HG02763 (cell line): ENCODE data around the gene CDK4.
"Not testable (repeated sequence)": the region's sequence is repeated elsewhere in the genome, so short reads cannot be mapped to it uniquely, and the experiment has no call there.

Experiments
- ATAC-seq: cut with Tn5 transposase; IDR thresholded peaks from one replicate; pipeline ENCODE4 v1.9.1; 2021; ENCODE audit warnings: mild to moderate bottlenecking, moderate library complexity; ENCODE audit not compliant: unreplicated experiment

The CDK4 gene

DNA sequence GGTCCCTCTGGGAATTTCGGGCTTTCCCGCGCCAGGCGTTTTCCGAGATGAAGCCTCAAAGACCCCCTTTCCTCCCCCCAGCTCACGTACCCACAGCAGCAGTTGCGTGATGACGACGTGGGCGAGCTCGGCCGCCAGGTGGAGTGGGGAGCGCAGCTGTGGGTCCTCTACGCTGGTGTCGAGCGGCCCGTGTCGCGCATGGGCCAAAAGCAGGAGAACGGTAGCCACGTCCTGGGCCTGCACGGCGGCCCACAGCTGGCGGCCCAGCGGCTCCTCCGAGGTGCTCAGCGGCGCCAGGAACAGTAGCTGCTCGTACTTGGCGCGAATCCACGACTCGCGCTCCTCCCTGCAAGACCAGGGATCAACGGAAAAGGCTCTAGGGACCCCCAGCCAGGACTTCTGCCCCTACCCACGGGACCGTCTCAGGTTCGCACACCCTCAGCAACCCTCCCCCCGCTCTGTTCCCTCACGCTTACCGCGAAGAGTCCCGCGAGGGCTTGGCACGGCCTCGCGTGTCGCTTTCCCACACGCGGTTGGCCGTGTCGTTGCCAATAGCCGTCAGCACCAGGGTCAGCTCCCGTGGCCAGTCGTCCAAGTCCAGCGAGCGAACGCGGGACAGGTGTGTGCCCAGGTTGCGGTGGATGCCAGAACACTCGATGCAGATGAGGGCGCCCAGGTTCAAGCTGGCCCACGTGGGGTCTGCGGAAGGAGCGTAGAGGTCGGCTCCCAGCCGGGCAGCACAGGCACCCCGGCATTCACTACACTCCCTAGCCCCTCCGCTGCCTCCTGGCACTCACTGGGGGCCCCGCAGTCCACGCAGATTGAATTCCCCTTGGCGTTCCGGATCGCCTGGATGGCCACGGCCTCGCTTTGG is 25.0 kb downstream of the CDK4 start:
- no peak for ATAC-seq

DNA sequence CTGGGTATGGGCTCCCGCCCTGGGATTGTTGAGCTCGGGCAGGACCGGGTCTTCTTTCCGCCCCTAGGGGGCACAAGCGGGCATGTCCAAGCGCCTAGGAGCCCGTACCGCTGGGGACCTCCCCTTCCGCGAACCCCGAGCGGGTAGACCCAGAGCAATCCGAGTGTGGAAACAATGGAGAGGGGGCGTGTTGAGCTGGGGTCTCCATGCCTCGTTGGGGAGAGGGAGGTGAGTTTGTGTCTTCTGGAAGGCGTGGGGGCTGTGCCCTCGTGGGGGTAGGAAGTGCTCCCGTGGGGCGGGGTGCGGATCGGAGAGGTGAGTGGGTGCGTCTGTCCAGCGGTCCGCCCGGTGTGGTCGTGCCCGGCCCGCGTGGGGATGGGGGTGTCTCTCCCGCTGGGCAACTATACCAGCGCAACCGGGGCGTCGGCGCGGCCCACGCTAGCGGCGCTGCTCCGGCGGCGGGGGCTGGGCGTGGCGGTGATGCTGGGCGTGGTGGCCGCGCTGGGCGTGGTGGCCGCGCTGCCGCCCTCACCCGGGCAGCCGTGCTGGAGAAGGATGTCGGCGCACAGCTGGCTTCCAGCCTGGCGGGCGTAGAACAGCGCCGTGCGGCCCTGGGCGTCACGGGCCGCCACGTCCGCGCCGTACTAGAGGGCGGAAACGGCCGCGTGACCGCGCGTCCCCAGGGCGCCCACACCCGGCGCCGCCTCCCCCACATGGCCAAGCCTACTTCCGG is 25.8 kb downstream of the CDK4 start:
- no peak for ATAC-seq

DNA sequence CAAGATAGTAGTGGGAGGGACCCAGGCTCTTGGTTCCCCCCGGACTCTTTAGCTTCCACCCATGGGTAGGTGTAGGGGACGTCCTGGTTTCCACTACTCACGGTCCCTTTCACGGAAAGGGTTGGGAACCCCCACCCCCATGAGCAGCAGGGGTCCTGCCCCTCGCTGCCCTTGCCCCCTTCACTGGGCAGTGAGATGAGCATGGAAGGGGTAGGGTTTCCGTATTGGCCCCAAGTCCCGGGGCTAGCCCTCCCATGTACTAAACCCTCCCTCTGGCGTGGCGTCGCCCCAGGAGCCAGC is 26.3 kb downstream of the CDK4 start:
- no peak for ATAC-seq

DNA sequence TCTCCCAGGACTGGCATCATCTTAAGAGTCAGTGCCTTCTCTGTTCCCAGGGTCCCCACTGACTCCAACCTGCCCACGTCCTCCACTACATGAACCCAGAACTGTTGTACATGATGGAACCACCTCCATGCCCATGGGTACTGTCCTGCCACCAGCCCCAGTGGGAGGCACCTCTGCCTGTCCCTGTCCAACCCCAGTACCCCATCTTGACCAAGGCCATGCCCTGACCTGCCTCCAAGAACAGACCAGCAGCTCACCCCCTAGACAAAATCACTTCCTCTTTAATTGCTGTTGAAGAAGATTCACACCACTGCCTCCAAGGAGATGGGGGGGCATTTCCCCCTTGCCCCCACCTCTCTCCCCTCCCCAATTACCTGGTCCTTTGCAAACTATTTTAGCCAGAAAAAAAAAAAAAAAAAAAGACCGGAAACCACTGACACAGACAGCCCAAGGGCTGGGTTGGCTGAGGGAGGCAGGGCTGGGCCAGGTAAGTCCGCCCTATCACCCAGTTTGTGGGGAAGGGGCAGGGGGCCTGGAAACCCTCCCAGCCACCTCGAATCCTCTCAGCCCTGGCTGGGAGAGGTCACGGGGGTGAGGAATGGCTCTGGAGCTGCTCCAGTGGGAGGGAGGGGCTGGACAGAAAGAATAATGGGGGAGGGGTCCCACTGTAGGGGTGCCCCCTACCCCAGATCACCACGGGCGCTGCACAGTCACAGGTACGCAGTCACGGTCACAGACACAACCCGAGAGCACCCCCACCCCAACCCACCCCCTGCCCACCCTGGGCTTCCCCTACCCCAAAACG is 27.0 kb downstream of the CDK4 start:
- ATAC-seq: no peak

DNA sequence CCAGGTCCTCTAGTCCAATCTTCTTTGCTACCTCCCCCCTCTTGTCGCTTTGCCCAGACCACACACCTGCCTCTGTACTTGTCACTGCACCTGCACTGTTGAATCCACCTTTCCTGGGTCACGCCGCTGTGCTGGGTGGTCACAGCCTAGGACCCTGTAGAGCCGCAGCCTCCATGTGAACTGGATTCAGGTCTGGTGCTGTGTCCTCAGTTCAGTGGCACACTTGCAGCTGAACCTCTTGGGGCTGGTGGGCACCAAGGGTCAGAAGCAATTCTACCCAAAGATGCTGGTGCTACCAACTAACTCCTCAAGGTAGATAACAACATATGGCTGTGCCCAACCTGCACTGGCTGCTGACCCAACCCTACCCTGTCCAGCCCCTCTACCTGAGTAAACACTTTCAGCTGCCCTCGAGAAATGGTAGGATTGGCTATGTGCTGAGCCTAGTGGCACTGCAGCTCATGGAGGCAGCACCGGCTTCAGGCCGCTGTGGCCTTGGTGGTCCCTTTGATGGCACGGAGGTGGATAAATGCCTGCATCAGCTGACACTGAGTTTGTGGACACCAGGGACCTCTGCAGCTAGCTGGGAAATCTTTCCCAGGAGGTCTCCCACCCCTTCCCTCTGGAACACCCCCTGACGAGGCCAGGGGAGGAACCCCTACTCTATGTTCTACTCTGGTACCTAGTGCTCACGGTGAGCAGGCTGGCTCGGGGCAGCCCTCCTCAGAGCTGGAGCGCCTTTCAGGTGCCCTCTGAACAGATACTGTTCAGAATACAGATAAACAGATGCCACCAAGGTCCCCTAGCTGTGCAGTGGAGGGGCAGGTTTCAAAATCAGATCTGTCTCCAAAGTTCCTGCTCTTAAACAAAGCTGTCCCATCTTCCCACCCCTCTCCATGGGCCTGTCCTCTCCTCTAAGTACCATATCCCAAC is 27.8 kb downstream of the CDK4 start:
- no peak for ATAC-seq

DNA sequence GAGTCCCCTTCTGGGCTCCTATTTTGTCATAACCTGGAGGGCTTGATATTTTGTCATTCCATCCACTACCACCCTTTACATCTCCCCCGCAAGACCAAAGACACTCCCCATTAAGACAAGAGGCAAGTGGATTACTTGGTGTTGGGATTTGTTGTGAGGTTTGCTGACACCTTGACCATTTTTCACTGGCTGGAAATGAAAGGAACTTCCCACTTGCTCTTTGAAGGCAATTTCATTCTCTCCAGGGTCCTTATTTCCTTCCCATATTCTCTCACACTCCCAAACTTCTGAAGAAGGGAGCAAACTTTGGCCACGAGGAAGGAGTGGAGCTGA is 28.5 kb downstream of the CDK4 start:
- ATAC-seq: no peak

DNA sequence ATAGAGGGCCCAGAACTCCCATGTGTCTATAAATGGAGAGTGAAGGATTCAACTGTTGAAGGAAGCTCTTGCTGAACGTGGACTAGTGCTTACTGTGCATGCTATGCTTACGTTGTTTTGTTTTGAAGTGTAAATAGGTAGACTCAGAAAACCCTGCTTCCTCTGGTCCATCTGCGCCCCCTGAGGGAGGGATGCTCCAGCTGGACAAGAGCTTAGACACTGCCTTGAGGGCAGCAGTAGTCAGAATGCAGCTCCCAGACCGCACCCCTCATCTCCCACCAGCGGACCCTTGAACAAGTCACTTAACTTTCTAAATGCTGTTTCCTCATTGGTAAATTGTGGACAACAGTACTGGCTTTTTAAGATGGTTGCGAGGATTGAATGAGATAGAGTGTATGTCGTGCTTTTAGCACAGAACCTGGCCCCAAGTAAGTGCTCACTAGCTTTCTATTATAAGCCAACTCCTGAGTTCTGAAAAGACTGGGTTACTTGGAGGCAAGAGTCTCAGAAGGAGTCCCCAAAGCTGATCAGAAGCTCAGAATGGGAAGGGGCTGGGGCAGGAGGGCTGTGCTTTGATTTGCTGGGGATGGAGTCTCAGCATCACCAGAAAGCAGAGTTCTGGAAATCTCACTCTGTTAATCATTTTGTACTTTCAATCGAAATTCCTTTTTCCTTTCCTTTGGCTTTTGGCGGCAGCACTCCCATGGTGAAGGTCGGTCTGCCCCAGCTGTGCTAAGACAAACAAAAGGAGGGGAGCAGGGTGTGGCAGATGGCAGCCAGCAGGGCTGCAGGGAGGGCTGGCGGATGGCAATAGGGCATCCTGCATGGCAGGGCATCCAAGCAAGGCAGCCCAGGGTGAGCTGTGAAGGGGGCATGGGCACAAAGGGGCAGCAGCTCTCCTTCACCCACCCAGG is 29.1 kb downstream of the CDK4 start:
- ATAC-seq: no peak

DNA sequence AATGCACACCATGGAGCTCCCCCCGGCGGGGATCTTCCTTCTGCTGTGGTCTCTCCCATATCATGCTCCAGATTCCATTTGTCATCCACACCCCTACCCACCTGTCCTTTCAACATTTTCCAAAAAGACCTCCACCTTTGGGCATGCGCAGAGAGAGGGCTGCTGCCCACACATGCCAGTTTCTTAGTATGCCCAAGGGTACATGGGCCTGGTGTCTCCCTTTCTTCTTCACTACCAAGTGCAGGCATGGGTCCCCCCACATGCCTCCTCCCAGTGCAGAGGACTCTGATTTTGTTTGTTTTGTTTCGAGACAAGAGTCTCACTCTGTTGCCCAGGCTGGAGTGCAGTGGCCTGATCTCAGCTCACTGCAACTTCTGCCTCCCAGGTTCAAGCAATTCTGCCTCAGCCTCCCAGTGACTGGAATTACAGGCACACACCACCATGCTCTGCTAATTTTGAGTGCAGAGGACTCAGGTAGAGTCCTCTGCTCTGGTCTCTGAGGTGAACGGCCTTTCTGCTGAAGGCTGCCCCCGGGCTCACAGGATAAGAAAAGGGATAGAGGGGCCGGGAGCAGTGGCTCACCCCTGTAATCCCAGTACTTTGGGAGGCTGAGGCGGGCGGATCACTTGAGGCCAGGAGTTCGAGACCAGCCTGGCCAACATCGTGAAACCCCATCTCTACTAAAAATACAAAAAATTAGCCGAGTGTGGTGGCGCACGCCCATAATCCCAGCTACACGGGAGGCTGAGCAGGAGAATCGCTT is 30.1 kb downstream of the CDK4 start:
- ATAC-seq: not testable (repeated sequence)

DNA sequence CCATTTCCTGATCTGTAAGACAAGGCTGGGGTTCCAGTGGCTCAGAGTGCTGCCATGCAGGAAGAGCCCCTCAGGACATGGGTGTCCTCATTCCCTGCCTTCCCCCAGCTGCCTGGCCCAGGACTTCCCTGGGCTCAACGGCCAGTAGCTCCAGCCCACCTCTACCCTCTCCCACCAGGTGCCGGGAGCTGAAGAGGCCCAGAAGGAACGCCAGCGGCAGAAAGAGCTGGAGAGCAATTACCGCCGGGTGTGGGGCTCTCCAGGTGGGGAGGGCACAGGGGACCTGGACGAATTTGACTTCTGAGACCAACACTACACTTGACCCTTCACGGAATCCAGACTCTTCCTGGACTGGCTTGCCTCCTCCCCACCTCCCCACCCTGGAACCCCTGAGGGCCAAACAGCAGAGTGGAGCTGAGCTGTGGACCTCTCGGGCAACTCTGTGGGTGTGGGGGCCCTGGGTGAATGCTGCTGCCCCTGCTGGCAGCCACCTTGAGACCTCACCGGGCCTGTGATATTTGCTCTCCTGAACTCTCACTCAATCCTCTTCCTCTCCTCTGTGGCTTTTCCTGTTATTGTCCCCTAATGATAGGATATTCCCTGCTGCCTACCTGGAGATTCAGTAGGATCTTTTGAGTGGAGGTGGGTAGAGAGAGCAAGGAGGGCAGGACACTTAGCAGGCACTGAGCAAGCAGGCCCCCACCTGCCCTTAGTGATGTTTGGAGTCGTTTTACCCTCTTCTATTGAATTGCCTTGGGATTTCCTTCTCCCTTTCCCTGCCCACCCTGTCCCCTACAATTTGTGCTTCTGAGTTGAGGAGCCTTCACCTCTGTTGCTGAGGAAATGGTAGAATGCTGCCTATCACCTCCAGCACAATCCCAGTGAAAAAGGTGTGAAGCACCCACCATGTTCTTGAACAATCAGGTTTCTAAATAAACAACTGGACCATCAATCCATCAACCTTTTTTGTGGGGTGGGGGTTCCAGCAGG is 31.2 kb downstream of the CDK4 start:
- no peak for ATAC-seq

DNA sequence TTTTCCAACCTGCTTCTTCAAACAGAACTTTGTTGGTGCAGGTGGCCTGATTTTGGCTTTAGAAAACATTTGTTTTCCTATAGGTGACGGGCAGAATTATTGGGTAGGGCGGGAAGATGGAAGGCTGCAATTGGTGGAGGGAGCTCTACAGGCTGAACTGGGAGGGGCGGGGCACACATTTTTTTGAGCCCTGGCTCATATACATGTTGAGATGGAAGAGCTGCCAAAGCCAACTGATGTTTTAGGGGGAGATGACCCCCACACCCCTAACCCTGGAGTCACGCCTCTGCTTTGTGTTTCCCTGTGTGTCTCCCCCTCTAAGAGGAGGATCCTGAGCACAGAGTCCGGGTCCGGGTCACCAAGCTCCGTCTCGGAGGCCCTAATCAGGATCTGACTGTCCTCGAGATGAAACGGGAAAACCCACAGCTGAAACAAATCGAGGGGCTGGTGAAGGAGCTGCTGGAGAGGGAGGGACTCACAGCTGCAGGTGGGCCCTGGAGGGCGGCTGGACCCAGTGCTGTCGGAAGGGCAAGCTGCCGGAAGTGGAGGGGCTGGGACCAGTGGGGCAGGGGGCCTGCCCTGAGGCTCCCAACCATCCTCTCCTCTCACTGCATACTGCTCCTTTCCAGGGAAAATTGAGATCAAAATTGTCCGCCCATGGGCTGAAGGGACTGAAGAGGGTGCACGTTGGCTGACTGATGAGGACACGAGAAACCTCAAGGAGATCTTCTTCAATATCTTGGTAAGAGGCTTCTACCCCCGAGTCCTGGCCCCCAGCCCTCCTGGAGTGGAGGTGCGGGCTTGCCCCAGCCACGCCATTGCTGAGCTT is 32.1 kb downstream of the CDK4 start:
- ATAC-seq: no peak

DNA sequence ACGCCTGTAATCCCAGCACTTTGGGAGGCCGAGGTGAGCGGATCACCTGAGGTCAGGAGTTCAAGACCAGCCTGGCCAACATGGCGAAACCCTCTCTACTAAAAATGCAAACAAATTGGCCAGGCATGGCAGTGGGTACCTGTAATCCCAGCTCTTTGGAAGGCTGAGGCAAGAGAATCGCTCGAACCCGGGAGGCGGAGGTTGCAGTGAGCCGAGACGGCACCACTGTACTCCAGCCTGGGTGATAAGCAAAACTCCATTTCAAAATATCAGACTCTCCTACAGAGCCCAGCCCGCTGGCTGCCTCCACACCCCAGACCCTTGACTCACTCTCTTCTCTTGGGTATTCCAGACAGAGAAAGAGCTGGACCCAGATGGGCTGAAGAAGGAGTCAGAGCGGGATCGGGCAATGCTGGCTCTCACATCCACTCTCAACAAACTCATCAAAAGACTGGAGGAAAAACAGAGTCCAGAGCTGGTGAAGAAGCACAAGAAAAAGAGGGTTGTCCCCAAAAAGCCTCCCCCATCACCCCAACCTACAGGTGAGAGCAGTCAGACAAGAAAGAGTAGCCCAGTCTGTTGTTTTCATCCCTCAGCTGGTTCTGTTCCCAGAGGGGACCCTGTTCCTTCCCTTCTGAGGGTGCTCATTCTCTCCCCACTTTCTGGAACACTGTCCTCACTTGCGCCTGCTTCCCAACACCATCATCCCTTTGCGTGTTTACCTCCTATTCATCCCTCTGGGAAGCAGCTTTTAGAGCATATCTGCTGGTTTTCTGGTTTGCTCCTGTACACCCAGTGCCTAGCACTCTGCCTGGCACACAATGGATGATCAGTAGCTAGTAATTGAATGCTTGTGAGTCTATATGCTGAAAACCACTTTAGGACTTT is 33.2 kb downstream of the CDK4 start:
- no peak for ATAC-seq

DNA sequence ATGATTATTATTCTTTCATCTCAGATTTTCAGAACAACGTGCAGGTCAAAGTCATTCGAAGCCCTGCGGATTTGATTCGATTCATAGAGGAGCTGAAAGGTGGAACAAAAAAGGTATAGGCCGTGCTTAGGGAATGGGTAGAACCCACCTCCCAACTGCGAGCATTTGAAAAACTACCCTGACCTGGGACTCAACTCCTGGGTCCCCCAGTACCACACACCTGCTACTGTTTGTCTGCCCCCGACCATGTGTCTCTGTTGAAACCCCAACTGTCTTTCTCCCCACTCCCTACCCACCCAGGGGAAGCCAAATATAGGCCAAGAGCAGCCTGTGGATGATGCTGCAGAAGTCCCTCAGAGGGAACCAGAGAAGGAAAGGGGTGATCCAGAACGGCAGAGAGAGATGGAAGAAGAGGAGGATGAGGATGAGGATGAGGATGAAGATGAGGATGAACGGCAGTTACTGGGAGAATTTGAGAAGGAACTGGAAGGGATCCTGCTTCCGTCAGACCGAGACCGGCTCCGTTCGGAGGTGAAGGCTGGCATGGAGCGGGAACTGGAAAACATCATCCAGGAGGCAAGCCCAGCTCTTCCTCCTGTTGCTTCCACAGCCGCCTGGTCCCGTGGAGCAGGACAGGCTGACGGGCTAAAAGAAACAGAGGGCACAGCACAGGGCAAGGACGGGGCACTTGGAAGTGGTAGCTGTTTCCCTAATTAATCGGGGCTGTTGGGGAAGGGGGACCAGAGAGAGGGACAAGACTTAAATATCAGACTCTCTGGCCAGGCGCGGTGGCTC is 34.1 kb downstream of the CDK4 start:
- ATAC-seq: no peak

DNA sequence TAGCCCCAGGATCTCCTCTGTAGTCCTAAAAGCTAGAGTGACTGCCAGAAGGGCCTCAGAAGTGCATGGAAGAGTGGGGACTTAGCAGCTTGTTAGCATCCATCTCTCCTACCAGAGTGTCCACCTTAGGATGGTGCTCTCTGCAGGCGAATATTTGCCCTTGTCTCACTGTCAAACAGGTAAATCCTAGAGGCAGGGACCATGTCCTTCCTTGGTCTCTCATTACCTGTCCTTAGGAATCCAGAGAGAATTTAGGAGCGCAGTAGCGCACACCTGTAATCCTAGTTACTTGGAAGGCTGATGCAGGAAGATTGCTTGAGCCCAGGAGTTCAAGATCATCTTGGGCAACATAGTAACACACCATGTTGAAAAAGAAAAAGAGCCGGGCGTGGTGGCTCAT is 35.0 kb downstream of the CDK4 start:
- no peak for ATAC-seq

DNA sequence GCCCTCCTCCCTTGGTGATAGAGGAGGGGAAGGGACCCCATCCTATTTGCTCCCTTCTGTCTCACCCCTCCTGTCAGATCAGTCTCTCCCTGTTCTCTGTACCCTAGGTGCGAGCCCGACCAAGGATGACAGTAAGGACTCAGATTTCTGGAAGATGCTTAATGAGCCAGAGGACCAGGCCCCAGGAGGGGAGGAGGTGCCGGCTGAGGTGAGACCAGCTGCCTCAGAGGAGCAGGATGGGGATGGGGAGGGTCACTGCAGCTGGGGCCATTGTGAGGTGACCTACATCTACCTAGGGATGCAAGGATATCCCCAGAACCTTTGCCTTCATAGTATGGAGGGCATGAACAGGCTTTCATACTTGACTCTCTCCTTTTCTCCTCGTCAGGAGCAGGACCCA is 35.8 kb downstream of the CDK4 start:
- no peak for ATAC-seq

DNA sequence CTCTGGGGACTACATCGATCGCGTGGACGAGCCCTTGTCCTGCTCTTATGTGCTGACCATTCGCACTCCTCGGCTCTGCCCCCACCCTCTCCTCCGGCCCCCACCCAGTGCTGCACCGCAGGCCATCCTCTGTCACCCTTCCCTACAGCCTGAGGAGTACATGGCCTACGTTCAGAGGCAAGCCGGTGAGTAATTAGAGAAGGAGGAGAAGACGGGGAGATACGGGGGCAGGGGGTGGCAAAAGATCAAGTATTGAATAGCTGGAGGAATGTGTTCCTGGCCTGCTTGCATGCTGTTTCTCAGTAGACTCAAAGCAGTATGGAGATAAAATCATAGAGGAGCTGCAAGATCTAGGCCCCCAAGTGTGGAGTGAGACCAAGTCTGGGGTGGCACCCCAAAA is 36.3 kb downstream of the CDK4 start:
- ATAC-seq: no peak
